Ishikawa (cell line): ENCODE measurements around the gene RIMS1.

Experiments used
- CEBPB ChIP-seq: IDR thresholded peaks from 2 replicates; pipeline ENCODE4 v1.6.1; 2012
- CREB1 ChIP-seq: IDR thresholded peaks from 2 replicates; pipeline ENCODE4 v1.6.1; 2012; ENCODE audit warnings: low read depth
- EP300 ChIP-seq: IDR thresholded peaks from 2 replicates; pipeline ENCODE4 v1.6.1; 2012; ENCODE audit warnings: borderline replicate concordance
- FOXM1 ChIP-seq: IDR thresholded peaks from 2 replicates; pipeline ENCODE4 v1.6.1; 2012; ENCODE audit warnings: low read depth, borderline replicate concordance
- TAF1 ChIP-seq: IDR thresholded peaks from 2 replicates; pipeline ENCODE4 v1.6.1; 2012; ENCODE audit warnings: low read depth, mild to moderate bottlenecking
- YY1 ChIP-seq: IDR thresholded peaks from 2 replicates; pipeline ENCODE4 v1.6.1; 2012; ENCODE audit warnings: low read depth
- TF ChIP-seq, protein P1 (sequence below): IDR thresholded peaks from 2 replicates; pipeline ENCODE4 v1.6.1; 2012; ENCODE audit warnings: low read depth, mild to moderate bottlenecking
- TF ChIP-seq, protein P2 (sequence below): IDR thresholded peaks from 2 replicates; pipeline ENCODE4 v1.6.1; 2012

DNA sequence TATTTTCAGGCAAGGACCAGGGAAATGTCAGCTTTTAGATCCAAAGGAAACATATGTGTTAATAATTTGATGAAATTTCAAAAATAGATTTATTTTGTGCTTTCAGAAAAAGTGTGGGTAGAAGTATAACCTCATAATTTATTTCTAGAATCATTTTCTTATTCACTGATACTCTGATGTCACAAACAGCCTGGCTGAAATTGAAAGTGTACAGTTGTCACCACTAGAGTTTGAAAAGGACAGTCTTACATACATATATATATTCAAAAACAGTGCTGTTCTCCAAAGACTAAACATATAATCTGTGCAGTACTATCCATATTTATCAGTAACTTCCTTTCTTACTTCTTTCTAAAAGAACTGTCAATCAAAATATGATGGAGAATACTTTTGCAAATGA lies 481.1 kb downstream of the RIMS1 start:
- TF ChIP-seq, protein P1, sequence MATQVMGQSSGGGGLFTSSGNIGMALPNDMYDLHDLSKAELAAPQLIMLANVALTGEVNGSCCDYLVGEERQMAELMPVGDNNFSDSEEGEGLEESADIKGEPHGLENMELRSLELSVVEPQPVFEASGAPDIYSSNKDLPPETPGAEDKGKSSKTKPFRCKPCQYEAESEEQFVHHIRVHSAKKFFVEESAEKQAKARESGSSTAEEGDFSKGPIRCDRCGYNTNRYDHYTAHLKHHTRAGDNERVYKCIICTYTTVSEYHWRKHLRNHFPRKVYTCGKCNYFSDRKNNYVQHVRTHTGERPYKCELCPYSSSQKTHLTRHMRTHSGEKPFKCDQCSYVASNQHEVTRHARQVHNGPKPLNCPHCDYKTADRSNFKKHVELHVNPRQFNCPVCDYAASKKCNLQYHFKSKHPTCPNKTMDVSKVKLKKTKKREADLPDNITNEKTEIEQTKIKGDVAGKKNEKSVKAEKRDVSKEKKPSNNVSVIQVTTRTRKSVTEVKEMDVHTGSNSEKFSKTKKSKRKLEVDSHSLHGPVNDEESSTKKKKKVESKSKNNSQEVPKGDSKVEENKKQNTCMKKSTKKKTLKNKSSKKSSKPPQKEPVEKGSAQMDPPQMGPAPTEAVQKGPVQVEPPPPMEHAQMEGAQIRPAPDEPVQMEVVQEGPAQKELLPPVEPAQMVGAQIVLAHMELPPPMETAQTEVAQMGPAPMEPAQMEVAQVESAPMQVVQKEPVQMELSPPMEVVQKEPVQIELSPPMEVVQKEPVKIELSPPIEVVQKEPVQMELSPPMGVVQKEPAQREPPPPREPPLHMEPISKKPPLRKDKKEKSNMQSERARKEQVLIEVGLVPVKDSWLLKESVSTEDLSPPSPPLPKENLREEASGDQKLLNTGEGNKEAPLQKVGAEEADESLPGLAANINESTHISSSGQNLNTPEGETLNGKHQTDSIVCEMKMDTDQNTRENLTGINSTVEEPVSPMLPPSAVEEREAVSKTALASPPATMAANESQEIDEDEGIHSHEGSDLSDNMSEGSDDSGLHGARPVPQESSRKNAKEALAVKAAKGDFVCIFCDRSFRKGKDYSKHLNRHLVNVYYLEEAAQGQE, result no peak
- TF ChIP-seq EP300 (no peak), CREB1 (no peak), YY1 (no peak), TAF1 (no peak), FOXM1 (no peak), CEBPB (no peak)
- TF ChIP-seq, protein P2, sequence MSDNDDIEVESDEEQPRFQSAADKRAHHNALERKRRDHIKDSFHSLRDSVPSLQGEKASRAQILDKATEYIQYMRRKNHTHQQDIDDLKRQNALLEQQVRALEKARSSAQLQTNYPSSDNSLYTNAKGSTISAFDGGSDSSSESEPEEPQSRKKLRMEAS, result no peak
